PC-9 (cell line): ENCODE data around the gene DPP10. TPM values are rescaled to one million over a fixed set of nuclear protein-coding genes. Genes with fewer than 3 reads are reported as not detected.

Experiments used
- BruUV-seq: library from RNA; stranded (reverse); fragments of 400-500 nt; replicated peaks from 2 replicates; lab custom pipeline; 2021; lab: Mats Ljungman, UMichigan
- CTCF ChIA-PET: fragments of 300-600 bp; sonication (Branson Sonifier 250); formaldehyde crosslinking; loops from one replicate; lab custom pipeline; 2022; ENCODE audit warnings: antibody characterized with exemption; lab: Charles Lee
- POLR2A ChIA-PET: fragments of 300-600 bp; sonication (Branson Sonifier 250); formaldehyde crosslinking; loops from one replicate; lab custom pipeline; 2022; ENCODE audit warnings: antibody characterized with exemption; ENCODE audit not compliant: unreplicated experiment; lab: Charles Lee
- DNase-seq, 2 experiments: peaks; one replicate each; pipeline versions ENCODE4 v3.0.0 to v3.0.0-alpha.2; 2015 to 2022; ENCODE audit warnings: mixed read lengths in 1 of 2
- H2AFZ ChIP-seq: fragments of 200-600 bp; sonication (generic); 2 replicates; pipeline ENCODE4 v1.8.1; 2017; ENCODE audit warnings: antibody characterized with exemption
- H3F3A ChIP-seq: fragments of 200-600 bp; sonication (generic); 2 replicates; pipeline ENCODE4 v1.8.1; 2017; ENCODE audit warnings: antibody characterized with exemption, mild to moderate bottlenecking, low read depth; ENCODE audit not compliant: insufficient read depth
- H3K27ac ChIP-seq: fragments of 200-600 bp; sonication (generic); 2 replicates; pipeline ENCODE4 v1.6.1; 2016; ENCODE audit warnings: mixed run types
- H3K27me3 ChIP-seq: fragments of 200-600 bp; sonication (generic); 2 replicates; pipeline ENCODE4 v1.6.1; 2016; ENCODE audit warnings: low read depth, mixed run types; ENCODE audit not compliant: insufficient read depth
- H3K36me3 ChIP-seq: fragments of 200-600 bp; sonication (generic); 2 replicates; pipeline ENCODE4 v1.6.1; 2016; ENCODE audit warnings: low read depth, mixed run types
- H3K4me1 ChIP-seq: fragments of 200-600 bp; sonication (generic); replicated peaks from 2 replicates; pipeline ENCODE4 v1.6.1; 2016; ENCODE audit warnings: mixed run types; ENCODE audit not compliant: insufficient read depth
- H3K4me2 ChIP-seq: fragments of 200-600 bp; sonication (generic); 2 replicates; pipeline ENCODE4 v1.6.1; 2017; ENCODE audit warnings: mixed run types
- H3K4me3 ChIP-seq: fragments of 200-600 bp; sonication (generic); 2 replicates; pipeline ENCODE4 v1.6.1; 2016; ENCODE audit warnings: mixed run types
- H3K79me2 ChIP-seq: fragments of 200-600 bp; sonication (generic); 2 replicates; pipeline ENCODE4 v1.6.1; 2017; ENCODE audit warnings: low read depth, mixed run types
- H3K9me2 ChIP-seq: fragments of 200-600 bp; sonication (generic); 2 replicates; pipeline ENCODE4 v1.8.1; 2017; ENCODE audit warnings: mild to moderate bottlenecking; ENCODE audit not compliant: insufficient read depth
- H3K9me3 ChIP-seq: fragments of 200-600 bp; sonication (generic); 2 replicates; pipeline ENCODE4 v1.8.1; 2016; ENCODE audit warnings: low read depth; ENCODE audit not compliant: insufficient read depth
- H4K20me1 ChIP-seq: fragments of 200-600 bp; sonication (generic); 2 replicates; pipeline ENCODE4 v1.8.1; 2017; ENCODE audit not compliant: insufficient read depth
- CTCF ChIP-seq: fragments of 200-600 bp; sonication (generic); conservative IDR thresholded peaks from 2 replicates; pipeline ENCODE4 v1.6.1; 2017; ENCODE audit warnings: mixed run types, antibody characterized with exemption, mild to moderate bottlenecking, moderate library complexity
- EZH2 ChIP-seq: fragments of 200-600 bp; sonication (generic); IDR thresholded peaks from 2 replicates; pipeline ENCODE4 v1.8.0; 2017; ENCODE audit warnings: antibody characterized with exemption, low read depth
- intact Hi-C: fragments of 100-400 bp; cut with micrococcal nuclease; formaldehyde crosslinking; loops from one replicate; pipeline ENCODE4 v1.10.0; 2022; ENCODE audit not compliant: unreplicated experiment
- total RNA-seq: library from RNA; stranded (reverse); gene quantifications from 2 replicates; pipeline ENCODE4 v1.2.3, GENCODE V29; 2021

DPP10 gene
- total RNA-seq, 1 experiment from 2014 or later, result not detected

- Histone ChIP-seq H3K36me3 (no peaks in the 10 kb centered on the region), H2AFZ (no peak overlapping the region), H3K27ac (no peak overlapping the region), H3K9me2 (no peaks in the 10 kb centered on the region), H3F3A (no peaks in the 10 kb centered on the region), H3K79me2 (no peaks in the 10 kb centered on the region), H3K4me3 (no peak overlapping the region), H3K4me1 (no peaks in the 10 kb centered on the region), H4K20me1 (no peaks in the 10 kb centered on the region), H3K27me3 (0 out of 2 replicates have a peak, but pooled peaks cover 7% of the 10 kb centered on the region), H3K4me2 (no peak overlapping the region), H3K9me3 (no peaks in the 10 kb centered on the region)
- POLR2A ChIA-PET, result no interaction called here
- TF ChIP-seq CTCF, result no peak
- TF ChIP-seq EZH2, result no peak
- intact Hi-C loops, result no loop called here
- CTCF ChIA-PET, result no interaction called here
- DNase-seq, result no peak
- BruUV-seq, result no TSS peak
Measured at GRCh38 chr2:114450639-114451038, 8.2 kb downstream of the DPP10 start.

- no peaks in the 10 kb centered on the region for H3K9me2 ChIP-seq
- H3K36me3 ChIP-seq, result no peaks in the 10 kb centered on the region
- TF ChIP-seq CTCF (no peak), EZH2 (no peak)
- no peaks in the 10 kb centered on the region for H3K4me1 ChIP-seq
- DNase-seq, result no peak
- H3F3A ChIP-seq, result no peaks in the 10 kb centered on the region
- no peaks in the 10 kb centered on the region for H3K9me3 ChIP-seq
- no peak overlapping the region for H3K27ac ChIP-seq
- H4K20me1 ChIP-seq, result no peaks in the 10 kb centered on the region
- BruUV-seq, result no TSS peak
- POLR2A ChIA-PET, result no interaction called here
- H3K27me3 ChIP-seq, result peaks cover 26% of the 10 kb centered on the region; the same call in 1 of the 2 replicates
- CTCF ChIA-PET, result no interaction called here
- intact Hi-C loops, result no loop called here
- H3K79me2 ChIP-seq, result no peaks in the 10 kb centered on the region
- H2AFZ ChIP-seq, result no peak overlapping the region
- H3K4me2 ChIP-seq, result no peak overlapping the region
- no peak overlapping the region for H3K4me3 ChIP-seq
Measured at GRCh38 chr2:114456566-114456965, 14.1 kb downstream of the DPP10 start.

- Histone ChIP-seq H2AFZ (no peak overlapping the region), H3K9me2 (no peaks in the 10 kb centered on the region), H3K27ac (no peak overlapping the region), H3K36me3 (no peaks in the 10 kb centered on the region), H4K20me1 (no peaks in the 10 kb centered on the region), H3F3A (no peaks in the 10 kb centered on the region), H3K4me1 (no peaks in the 10 kb centered on the region), H3K27me3 (peaks cover 26% of the 10 kb centered on the region; the same call in 1 of the 2 replicates), H3K9me3 (no peaks in the 10 kb centered on the region), H3K79me2 (no peaks in the 10 kb centered on the region), H3K4me2 (no peak overlapping the region), H3K4me3 (no peak overlapping the region)
- no TSS peak for BruUV-seq
- DNase-seq, result no peak
- ChIA-PET CTCF (no interaction called here), POLR2A (no interaction called here)
- intact Hi-C loops, result no loop called here
- TF ChIP-seq CTCF, result no peak
- TF ChIP-seq EZH2, result no peak
Measured at GRCh38 chr2:114457956-114458355, 15.5 kb downstream of the DPP10 start.
